ENCODE data around the gene GJD2.

GRCh38 chr15:34718681-34719665 is 35.8 kb downstream of the GJD2 start:
- TF ChIP-seq CTCF (IDR thresholded peaks at IDR 0.05; ENCODE audit: insufficient read depth, low read length, poor library complexity, severe bottlenecking) (no peak), EZH2phosphoT487 (conservative IDR thresholded peaks at IDR 0.05; ENCODE audit: low read length) (no peak)
